NT2/D1 (cell line): Measurements from ENCODE around the gene HSPA1A.
"Not testable (repeated sequence)": the region's sequence is repeated elsewhere in the genome, so short reads cannot be mapped to it uniquely, and the experiment has no call there.

Experiments used
- SUZ12 ChIP-seq: IDR thresholded peaks from 2 replicates; pipeline ENCODE4 v1.6.1; 2011; ENCODE audit not compliant: insufficient read length, insufficient read depth; ENCODE audit errors: extremely low read depth
- YY1 ChIP-seq: IDR thresholded peaks from 2 replicates; pipeline ENCODE4 v1.6.1; 2011; ENCODE audit not compliant: insufficient read length, insufficient read depth
- ZNF274 ChIP-seq: IDR thresholded peaks from 2 replicates; pipeline ENCODE4 v1.6.1; 2011; ENCODE audit warnings: mild to moderate bottlenecking, low read depth, low read length

GRCh38 chr6:31857774-31858173 lies 42.4 kb downstream of the HSPA1A start:
- not testable (repeated sequence) for TF ChIP-seq ZNF274, YY1, SUZ12
